GM19035 (cell line): Measurements from ENCODE around the gene HES4.
"Not testable (repeated sequence)": the region's sequence is repeated elsewhere in the genome, so short reads cannot be mapped to it uniquely, and the experiment has no call there.

Experiments used
- ATAC-seq: cut with Tn5 transposase; IDR thresholded peaks from one replicate; pipeline ENCODE4 v1.9.1; 2021; ENCODE audit not compliant: unreplicated experiment

The HES4 gene

GRCh38 chr1:1033731-1034438, 34.0 kb upstream of the HES4 start:
- ATAC-seq = no peak

- ATAC-seq = peak; percentile 82
Measured at GRCh38 chr1:1033009-1033587, 33.2 kb upstream of the HES4 start.

GRCh38 chr1:1032424-1032823, 32.5 kb upstream of the HES4 start:
- no peak for ATAC-seq

GRCh38 chr1:1031659-1032235, 31.9 kb upstream of the HES4 start:
- no peak for ATAC-seq

GRCh38 chr1:1030867-1031658, 31.2 kb upstream of the HES4 start:
- ATAC-seq = not testable (repeated sequence)

GRCh38 chr1:1027791-1028190, 27.9 kb upstream of the HES4 start:
- no peak for ATAC-seq

GRCh38 chr1:1026599-1027413, 26.9 kb upstream of the HES4 start:
- no peak for ATAC-seq

- ATAC-seq = no peak
Measured at GRCh38 chr1:1025730-1026129, 25.8 kb upstream of the HES4 start.

- no peak for ATAC-seq
Measured at GRCh38 chr1:1024771-1025699, 25.1 kb upstream of the HES4 start.

GRCh38 chr1:1024149-1024770, 24.4 kb upstream of the HES4 start:
- ATAC-seq = no peak

- no peak for ATAC-seq
Measured at GRCh38 chr1:1023700-1024099, 23.8 kb upstream of the HES4 start.

- no peak for ATAC-seq
Measured at GRCh38 chr1:1022302-1023009, 22.6 kb upstream of the HES4 start.

GRCh38 chr1:1021920-1022259, 22.0 kb upstream of the HES4 start:
- ATAC-seq = no peak

GRCh38 chr1:1021010-1021919, 21.4 kb upstream of the HES4 start:
- ATAC-seq = no peak

- peak; percentile 24 for ATAC-seq
Measured at GRCh38 chr1:1020415-1021009, 20.6 kb upstream of the HES4 start.

GRCh38 chr1:1020000-1020404, 20.1 kb upstream of the HES4 start, which contains the start of gene AGRN:
AGRN (plus strand) TSS chr1:1020120; CDS start chr1:1020173, 53 bp downstream.
- peak; percentile 33 for ATAC-seq
